Measurements from ENCODE around the gene RIPK3. TPM values are rescaled to one million over a fixed set of nuclear protein-coding genes. Genes with fewer than 3 reads are reported as not detected.

The RIPK3 gene
- total and polyA plus RNA-seq, 2 of the 8 experiments (the other 6 are each of a cell fraction or from before 2014, with no cell fraction given), result 0.24 to 0.39 TPM

DNA sequence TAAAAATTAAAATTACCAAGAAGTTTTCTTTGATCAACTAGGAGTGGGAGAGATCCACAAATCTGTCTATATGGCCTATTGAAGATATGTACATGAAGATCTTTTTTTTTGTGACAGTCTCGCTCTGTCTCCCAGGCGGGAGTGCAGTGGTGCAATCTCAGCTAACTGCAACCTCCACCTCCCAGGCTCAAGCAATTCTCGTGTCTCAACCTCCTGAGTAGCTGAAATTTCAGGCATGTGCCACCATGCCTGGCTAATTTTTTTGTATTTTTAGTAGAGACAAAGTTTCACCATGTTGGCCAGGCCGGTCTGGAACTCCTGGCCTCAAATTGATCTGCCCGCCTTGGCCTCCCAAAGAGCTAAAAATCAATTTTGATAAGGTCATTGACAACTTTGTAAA, 23.6 kb upstream of the RIPK3 start (continued):
- TF ChIP-seq RAD21 (IDR thresholded peaks at IDR 0.05 in 1 of 2, conservative IDR thresholded peaks at IDR 0.05 in 1 of 2; ENCODE audit: low read depth in 2 of 2, low read length in 2 of 2), result no peak
- TF ChIP-seq PHF8 (conservative IDR thresholded peaks at IDR 0.05; ENCODE audit: low read depth, low read length), result no peak
- TF ChIP-seq EGR1 (IDR thresholded peaks at IDR 0.05; ENCODE audit: borderline replicate concordance, low read depth, low read length), result no peak
- TF ChIP-seq ZNF274 (IDR thresholded peaks at IDR 0.05; ENCODE audit: borderline replicate concordance, extremely low read depth, low read length), result no peak
- TF ChIP-seq NRF1 (IDR thresholded peaks at IDR 0.05; ENCODE audit: low read depth, low read length), result no peak
- no peak for TF ChIP-seq SUZ12 (IDR thresholded peaks at IDR 0.05; ENCODE audit: low read length)
- no peak for TF ChIP-seq CHD1 (IDR thresholded peaks at IDR 0.05; ENCODE audit: low read depth, low read length)
- no peak for TF ChIP-seq POU5F1 (IDR thresholded peaks at IDR 0.05; ENCODE audit: low read depth, low read length)
